Endothelial cell of umbilical vein (primary cell): ENCODE results near the gene CHST15. TPM values are rescaled to one million over a fixed set of nuclear protein-coding genes. Genes with fewer than 3 reads are reported as not detected.

Experiments used
- BruUV-seq: library from RNA; stranded (reverse); fragments of 400-500 nt; replicated peaks from 2 replicates; lab custom pipeline; 2021; lab: Mats Ljungman, UMichigan
- CTCF ChIA-PET: fragments of 300-600, 350-600 bp; sonication (Branson Sonifier 250); formaldehyde crosslinking; loops from one replicate; lab custom pipeline; 2021; ENCODE audit warnings: antibody characterized with exemption, inconsistent platforms; lab: Charles Lee
- POLR2A ChIA-PET: fragments of 300-600, 350-600 bp; sonication (Branson Sonifier 250); formaldehyde crosslinking; loops from one replicate; lab custom pipeline; 2021; ENCODE audit warnings: antibody characterized with exemption, inconsistent platforms; lab: Charles Lee
- DNase-seq: peaks from one replicate; pipeline ENCODE4 v3.0.0-alpha.2; 2011; ENCODE audit warnings: low read depth, low spot score
- FAIRE-seq: peaks from 2 replicates; lab custom pipeline; 2011; peaks lifted over from hg19 to GRCh38; lab: Jason Lieb, UNC
- H2AFZ ChIP-seq: 2 replicates; pipeline ENCODE4 v1.6.0; 2012; ENCODE audit warnings: low read depth, low read length, control low read depth, inconsistent platforms
- H3K27ac ChIP-seq: 2 replicates; pipeline ENCODE4 v1.5.1; 2011; ENCODE audit warnings: low read depth, mild to moderate bottlenecking, control low read depth, low read length, moderate library complexity; ENCODE audit not compliant: insufficient read depth
- H3K27me3 ChIP-seq, 2 experiments: 2 replicates each; pipeline versions ENCODE4 v1.6.0 to v1.6.1; 2011; ENCODE audit warnings: low read length in 2 of 2, mixed read lengths in 1 of 2; ENCODE audit not compliant: control insufficient read depth in 2 of 2, insufficient read depth in 2 of 2
- H3K36me3 ChIP-seq, 2 experiments: 2 replicates in 1 of 2; 3 replicates in 1 of 2; pipeline ENCODE4 v1.5.1; 2011; ENCODE audit warnings: low read length in 2 of 2, mild to moderate bottlenecking in 1 of 2, moderate library complexity in 1 of 2; ENCODE audit not compliant: control insufficient read depth in 2 of 2, insufficient read depth in 2 of 2; ENCODE audit errors: extremely low read depth in 1 of 2
- H3K4me1 ChIP-seq: 3 replicates; pipeline ENCODE4 v1.5.1; 2011; ENCODE audit warnings: mild to moderate bottlenecking, low read length; ENCODE audit not compliant: control insufficient read depth, insufficient read depth; ENCODE audit errors: extremely low read depth
- H3K4me2 ChIP-seq: 2 replicates; pipeline ENCODE4 v1.6.1; 2011; ENCODE audit warnings: low read length, control low read depth, mixed read lengths; ENCODE audit not compliant: insufficient read depth
- H3K4me3 ChIP-seq, 3 experiments: fragments of 200-600 bp in 1 of 3; sonication (generic), shearing (Covaris generic) in 1 of 3; replicated peaks in 1 of 3; 2 replicates each; pipeline ENCODE4 v1.5.1; 2011 to 2016; ENCODE audit warnings: control low read depth in 3 of 3, low read length in 3 of 3, mild to moderate bottlenecking in 2 of 3, inconsistent platforms in 1 of 3, low read depth in 1 of 3, moderate library complexity in 1 of 3; ENCODE audit not compliant: insufficient read depth in 1 of 3
- H3K79me2 ChIP-seq: 2 replicates; pipeline ENCODE4 v1.6.0; 2012; ENCODE audit warnings: low read length, inconsistent platforms; ENCODE audit not compliant: control insufficient read depth, insufficient read depth
- H3K9ac ChIP-seq: replicated peaks from 2 replicates; pipeline ENCODE3; 2011; ENCODE audit warnings: low read length, control low read depth; ENCODE audit not compliant: insufficient read depth; ENCODE audit errors: extremely low read depth
- H3K9me1 ChIP-seq: replicated peaks from 3 replicates; pipeline ENCODE4 v1.6.0; 2011; ENCODE audit warnings: mild to moderate bottlenecking, low read length; ENCODE audit not compliant: control insufficient read depth, insufficient read depth; ENCODE audit errors: extremely low read depth
- H3K9me3 ChIP-seq: replicated peaks from 2 replicates; pipeline ENCODE4 v1.5.1; 2012; ENCODE audit warnings: low read length, inconsistent platforms; ENCODE audit not compliant: control insufficient read depth, insufficient read depth
- H4K20me1 ChIP-seq: replicated peaks from 2 replicates; pipeline ENCODE3; 2011; ENCODE audit warnings: mild to moderate bottlenecking, low read length; ENCODE audit not compliant: control insufficient read depth, insufficient read depth; ENCODE audit errors: extremely low read depth
- FOS ChIP-seq: IDR thresholded peaks from 2 replicates; pipeline ENCODE4 v1.6.1; 2011; ENCODE audit warnings: mild to moderate bottlenecking, low read length, moderate library complexity, borderline replicate concordance; ENCODE audit not compliant: insufficient read depth
- MYC ChIP-seq: IDR thresholded peaks from one replicate; pipeline ENCODE4 v1.6.1; 2011; ENCODE audit warnings: mild to moderate bottlenecking, low read depth, low read length
- POLR2AphosphoS5 ChIP-seq: IDR thresholded peaks from 2 replicates; pipeline ENCODE4 v1.6.1; 2012; ENCODE audit warnings: low read depth, mild to moderate bottlenecking, control low read depth, low read length, moderate library complexity; ENCODE audit not compliant: insufficient read depth
- dilution Hi-C: fragments of 300-500 bp; cut with MboI; formaldehyde crosslinking; loops from one replicate; pipeline ENCODE4 v1.15.0; 2019; ENCODE audit warnings: low sequenced_read_pairs; ENCODE audit not compliant: extremely low pct_ligation_motif_present
- intact Hi-C: fragments of 100-400 bp; cut with micrococcal nuclease; formaldehyde crosslinking; loops from one replicate; pipeline ENCODE4 v1.10.0; 2022
- polyA plus RNA-seq, 4 experiments: library from polyadenylated mRNA; depleted of rRNA in 3 of 4; stranded (reverse) in 3 of 4; unstranded in 1 of 4; fragments of >200 nt; gene quantifications; 2 replicates each; pipeline versions ENCODE4 v1.2.1 to v1.2.3, GENCODE V29; 2011 to 2012; ENCODE audit warnings: missing spikeins in 1 of 4
- total RNA-seq: library from RNA; stranded (reverse); gene quantifications from 2 replicates; pipeline ENCODE4 v1.2.3, GENCODE V29; 2021
- TF ChIP-seq, protein P1 (sequence below): IDR thresholded peaks from 2 replicates; pipeline ENCODE4 v1.6.1; 2011; ENCODE audit not compliant: insufficient read depth, insufficient read length
- TF ChIP-seq, protein P2 (sequence below), 2 donors: IDR thresholded peaks; 1 replicate in 1 of 2; 2 replicates in 1 of 2; pipeline ENCODE4 v1.5.1; 2011; ENCODE audit warnings: low read length in 2 of 2, mild to moderate bottlenecking in 2 of 2, moderate library complexity in 2 of 2, control low read depth in 1 of 2, inconsistent platforms in 1 of 2, low read depth in 1 of 2; ENCODE audit not compliant: insufficient read depth in 1 of 2; ENCODE audit errors: extremely low read depth in 1 of 2

Gene CHST15
- total and polyA plus RNA-seq, 2 donors (not counting 3 experiments of a cell fraction or from before 2014, with no cell fraction given), result 23.1 to 29.2 TPM

GRCh38 chr10:124134251-124134893 is 41.0 kb upstream of the CHST15 start:
- intact Hi-C loops, result no loop called here
- no peak for DNase-seq
- POLR2A ChIA-PET, result no interaction called here
- no peak overlapping the region for H3K27ac ChIP-seq
- no peak for FAIRE-seq
- BruUV-seq, result no TSS peak
- H3K27me3 ChIP-seq, result peaks cover 0 to 5% of the 10 kb centered on the region in 2 experiments
- no peak overlapping the region for H3K4me2 ChIP-seq
- no peaks in the 10 kb centered on the region for H3K9me3 ChIP-seq
- H3K9me1 ChIP-seq, result no peaks in the 10 kb centered on the region
- no peak overlapping the region for H2AFZ ChIP-seq
- H3K79me2 ChIP-seq, result no peaks in the 10 kb centered on the region
- TF ChIP-seq POLR2AphosphoS5, result no peak
- TF ChIP-seq, protein P1, sequence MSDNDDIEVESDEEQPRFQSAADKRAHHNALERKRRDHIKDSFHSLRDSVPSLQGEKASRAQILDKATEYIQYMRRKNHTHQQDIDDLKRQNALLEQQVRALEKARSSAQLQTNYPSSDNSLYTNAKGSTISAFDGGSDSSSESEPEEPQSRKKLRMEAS, result no peak
- no peak for TF ChIP-seq MYC
- TF ChIP-seq, protein P2, sequence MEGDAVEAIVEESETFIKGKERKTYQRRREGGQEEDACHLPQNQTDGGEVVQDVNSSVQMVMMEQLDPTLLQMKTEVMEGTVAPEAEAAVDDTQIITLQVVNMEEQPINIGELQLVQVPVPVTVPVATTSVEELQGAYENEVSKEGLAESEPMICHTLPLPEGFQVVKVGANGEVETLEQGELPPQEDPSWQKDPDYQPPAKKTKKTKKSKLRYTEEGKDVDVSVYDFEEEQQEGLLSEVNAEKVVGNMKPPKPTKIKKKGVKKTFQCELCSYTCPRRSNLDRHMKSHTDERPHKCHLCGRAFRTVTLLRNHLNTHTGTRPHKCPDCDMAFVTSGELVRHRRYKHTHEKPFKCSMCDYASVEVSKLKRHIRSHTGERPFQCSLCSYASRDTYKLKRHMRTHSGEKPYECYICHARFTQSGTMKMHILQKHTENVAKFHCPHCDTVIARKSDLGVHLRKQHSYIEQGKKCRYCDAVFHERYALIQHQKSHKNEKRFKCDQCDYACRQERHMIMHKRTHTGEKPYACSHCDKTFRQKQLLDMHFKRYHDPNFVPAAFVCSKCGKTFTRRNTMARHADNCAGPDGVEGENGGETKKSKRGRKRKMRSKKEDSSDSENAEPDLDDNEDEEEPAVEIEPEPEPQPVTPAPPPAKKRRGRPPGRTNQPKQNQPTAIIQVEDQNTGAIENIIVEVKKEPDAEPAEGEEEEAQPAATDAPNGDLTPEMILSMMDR (IDR thresholded peaks at IDR 0.05; ENCODE audit: extremely low read depth in 1 of 2, insufficient read depth in 1 of 2, low read depth in 1 of 2, low read length in 2 of 2), result no peak
- TF ChIP-seq FOS, result no peak
- H3K4me1 ChIP-seq, result no peaks in the 10 kb centered on the region
- dilution Hi-C loops, result no loop called here
- CTCF ChIA-PET, result no interaction called here
- H3K4me3 ChIP-seq, result no peak overlapping the region
- H3K9ac ChIP-seq, result no peak overlapping the region
- H3K36me3 ChIP-seq, result no peaks in the 10 kb centered on the region
- H4K20me1 ChIP-seq, result no peaks in the 10 kb centered on the region
